ENCODE data around the gene MS4A14.
A peak's percentile ranks its signal among the peaks of the same experiment; 100 is the strongest.
"Not testable (repeated sequence)": the region's sequence is repeated elsewhere in the genome, so short reads cannot be mapped to it uniquely, and the experiment has no call there.

The MS4A14 gene, protein sequence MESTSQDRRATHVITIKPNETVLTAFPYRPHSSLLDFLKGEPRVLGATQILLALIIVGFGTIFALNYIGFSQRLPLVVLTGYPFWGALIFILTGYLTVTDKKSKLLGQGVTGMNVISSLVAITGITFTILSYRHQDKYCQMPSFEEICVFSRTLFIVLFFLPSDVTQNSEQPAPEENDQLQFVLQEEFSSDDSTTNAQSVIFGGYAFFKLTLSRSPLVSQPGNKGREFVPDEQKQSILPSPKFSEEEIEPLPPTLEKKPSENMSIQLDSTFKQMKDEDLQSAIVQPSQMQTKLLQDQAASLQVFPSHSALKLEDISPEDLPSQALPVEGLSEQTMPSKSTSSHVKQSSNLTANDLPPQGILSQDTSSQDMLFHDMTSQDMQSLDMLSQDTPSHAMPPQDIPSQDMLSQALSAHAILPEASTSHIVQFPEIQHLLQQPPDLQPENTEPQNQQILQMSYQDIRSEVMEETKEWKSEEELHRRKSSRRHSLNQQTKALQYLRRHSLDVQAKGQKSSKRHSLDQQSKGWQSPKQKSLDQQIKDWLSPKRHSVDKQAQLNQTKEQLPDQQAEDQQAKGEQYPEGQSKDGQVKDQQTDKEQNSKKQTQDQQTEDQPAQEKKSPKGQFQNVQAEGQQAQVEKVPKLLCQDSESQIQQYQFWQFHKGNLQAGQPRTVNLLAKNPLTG

DNA sequence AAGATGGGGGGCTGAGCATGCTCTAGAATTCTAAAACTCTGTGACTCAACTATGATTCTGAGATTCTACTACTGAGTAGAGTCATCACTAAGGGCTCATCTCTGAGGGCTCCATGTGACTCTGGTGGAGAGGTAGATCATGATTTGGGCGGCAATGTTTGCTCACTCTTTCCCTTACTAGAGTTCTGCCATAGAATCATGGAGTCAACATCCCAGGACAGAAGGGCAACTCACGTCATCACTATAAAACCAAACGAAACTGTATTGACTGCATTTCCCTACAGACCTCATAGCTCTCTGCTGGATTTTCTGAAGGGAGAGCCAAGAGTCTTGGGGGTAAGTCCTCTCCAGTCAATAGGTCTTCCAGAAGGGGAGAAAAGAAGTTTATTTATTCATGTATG lies at the start of gene MS4A14:
TSS of gene MS4A14 (plus strand) at position 78 of the 400 bp plus-strand sequence. CDS start at position 198, 120 bp downstream.
- no peak for DNase-seq

DNA sequence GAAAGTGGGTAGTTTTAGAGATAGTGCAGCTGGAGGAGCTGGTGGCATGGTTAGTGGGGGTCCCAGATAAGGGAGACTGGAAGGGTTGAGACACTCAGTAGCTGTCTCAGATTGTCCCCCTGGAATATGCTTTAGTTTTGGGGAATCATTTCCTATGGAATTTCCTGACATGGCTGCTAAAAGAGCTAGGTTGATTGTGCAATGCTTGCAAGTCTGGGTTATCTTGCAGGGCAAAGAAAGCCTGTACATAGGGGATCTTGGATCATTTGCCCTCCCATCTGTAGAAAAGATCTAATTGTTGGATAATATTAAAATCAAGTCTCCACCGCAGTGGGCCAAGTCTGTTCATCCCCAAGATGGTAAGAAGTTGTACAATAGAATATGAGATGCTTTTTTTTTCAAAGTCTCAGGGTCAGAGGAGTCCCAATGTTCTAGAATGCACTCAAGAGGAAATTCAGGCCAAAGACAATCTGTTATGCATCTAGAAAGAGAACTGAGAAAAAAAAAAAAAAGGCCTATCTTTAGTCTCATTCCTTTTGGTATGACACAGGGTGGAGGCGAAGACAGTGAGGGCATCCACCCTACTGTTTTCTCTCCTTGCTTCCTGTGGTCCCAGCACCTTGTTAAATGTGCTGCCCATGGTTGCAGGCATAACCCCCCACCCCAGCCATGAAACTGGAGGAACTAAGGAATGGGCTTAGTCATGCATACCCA lies 49.0 kb upstream of the MS4A14 start:
- no peak for DNase-seq

DNA sequence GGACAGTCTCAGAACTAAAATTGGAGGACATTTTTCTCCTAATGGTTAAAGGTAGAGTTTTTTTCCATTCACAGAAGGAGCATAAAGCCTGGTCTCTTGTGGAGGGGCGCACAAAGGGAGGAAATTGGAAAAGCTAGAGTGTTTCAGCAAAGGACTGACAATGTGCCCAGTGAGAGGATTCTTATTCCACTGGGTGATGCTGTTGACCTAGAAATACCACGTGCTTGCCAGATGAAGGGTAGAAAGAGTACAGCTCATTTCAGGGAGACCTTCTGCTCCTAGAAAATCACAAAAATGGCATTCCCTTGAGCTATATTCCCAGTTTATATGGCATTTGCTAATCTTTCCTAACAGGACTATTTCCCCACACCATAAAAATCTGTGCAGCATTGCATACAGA lies 48.1 kb upstream of the MS4A14 start:
- no peak for DNase-seq

DNA sequence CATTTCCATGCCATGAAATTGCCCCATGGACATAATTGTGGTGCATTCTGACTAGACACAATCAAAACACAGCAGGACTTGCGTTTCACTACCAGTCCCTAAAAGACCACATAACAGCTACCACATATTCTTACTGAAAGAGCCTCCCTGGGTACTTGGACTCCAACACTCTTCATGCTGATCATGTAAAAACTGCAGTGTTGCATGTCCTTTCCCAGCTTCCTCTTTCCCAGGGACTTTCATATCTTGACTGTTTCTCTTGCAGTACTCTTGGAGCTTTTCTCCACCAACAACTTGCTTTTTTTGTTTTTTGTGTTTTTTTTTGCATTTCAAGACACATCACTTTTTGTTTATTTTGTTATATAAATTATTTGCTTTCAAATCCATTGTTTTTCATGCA lies 46.3 kb upstream of the MS4A14 start:
- DNase-seq: no peak

DNA sequence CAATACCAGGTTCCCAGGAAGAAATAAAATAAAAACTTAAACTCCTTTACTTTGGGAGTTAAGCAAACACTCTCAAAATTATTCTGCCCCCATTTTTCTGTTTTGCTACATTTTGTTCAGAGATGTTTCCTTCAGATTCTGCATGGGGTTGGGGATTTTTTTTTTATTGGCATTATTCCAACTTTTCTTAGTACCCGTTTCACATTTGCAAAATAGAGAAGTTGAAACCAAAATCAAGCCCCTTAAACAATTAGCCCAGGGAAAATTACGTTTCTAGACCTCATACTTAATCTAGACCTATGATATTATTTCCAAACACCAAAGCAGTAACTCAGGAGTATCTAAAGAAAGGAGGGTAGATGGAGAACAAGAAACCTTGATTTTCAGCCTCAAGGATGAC lies 38.5 kb upstream of the MS4A14 start:
- DNase-seq: no peak

DNA sequence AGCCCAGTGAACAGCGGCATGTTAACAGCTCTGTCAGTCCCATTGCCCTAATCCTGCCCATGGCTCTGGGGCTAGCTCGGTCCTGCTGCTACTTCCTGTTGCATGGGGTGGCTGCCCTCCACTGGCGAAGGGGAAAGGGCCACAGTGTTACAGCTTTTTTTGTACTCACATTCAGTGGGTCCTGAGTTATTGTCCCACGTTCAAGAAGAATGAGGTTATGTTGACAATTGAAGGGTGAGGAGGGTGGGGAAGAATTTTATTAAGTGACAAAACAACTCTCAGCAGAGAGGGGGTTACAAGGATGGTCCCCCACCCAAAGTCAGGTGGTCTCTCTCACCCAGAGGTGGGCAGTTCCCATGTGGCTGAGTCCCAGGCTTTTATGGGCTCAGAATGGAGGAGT lies 35.6 kb upstream of the MS4A14 start:
- DNase-seq: no peak

DNA sequence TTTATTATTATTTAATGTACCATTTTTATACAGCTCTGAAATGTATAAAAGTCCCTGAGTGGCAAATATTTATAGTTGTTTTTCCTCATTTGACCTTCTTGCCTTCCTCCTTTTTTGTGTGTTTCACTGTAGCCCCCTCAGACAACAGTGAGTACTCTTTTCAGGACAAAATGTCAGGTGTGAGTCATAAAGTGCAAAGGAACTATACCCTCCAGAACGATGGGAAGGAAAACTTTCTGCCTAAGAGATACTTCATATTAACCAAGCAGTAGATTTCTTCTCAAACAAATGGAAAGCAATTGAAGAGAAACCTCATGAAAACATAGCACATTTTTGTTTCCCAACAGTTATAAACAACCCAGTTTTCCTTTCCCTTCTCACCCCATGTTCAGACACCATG lies 34.0 kb upstream of the MS4A14 start:
- DNase-seq: no peak

DNA sequence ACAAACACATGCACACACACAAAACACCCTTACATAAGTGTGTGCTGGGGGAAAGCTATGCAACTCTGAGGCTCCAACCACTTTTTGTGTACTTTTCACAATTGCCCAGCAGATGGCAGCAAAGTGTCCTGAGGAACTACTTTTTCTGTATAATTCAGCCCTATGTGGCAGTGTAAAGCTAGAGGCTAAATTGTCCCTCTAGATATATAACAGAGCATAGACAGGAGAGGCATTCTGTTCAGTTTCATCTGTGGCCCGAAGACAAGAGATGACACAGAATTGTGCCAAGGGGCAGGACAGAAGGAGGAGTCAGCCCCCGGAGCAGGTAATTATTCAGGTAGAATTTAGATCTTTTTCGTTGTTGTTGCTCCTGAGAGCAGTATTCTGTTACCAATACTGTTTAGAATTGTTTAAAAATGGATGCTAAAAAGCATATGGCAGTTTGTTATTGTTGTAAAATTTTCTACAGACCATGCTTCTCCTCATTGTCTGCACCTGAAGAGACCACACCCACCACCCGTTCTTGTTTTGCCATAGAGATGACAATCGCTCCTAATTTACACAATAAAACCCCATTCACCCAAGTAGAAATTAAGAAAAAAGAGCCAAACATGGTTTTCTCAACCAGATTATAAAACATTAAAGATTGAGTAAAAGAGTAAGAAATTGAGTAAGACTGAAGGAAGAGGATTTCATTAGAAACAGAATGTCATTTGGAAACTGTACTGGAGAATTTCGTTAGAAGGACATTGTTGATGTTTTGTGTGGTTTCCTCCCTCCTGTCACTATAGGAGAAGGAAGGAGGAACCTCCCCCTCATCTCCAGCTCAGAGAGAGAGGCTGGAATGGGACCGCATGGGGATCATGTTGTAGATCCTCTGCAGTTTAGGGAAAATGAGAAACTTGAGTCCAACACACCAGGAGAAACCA lies 32.5 kb upstream of the MS4A14 start:
- peak; percentile 44 for DNase-seq

DNA sequence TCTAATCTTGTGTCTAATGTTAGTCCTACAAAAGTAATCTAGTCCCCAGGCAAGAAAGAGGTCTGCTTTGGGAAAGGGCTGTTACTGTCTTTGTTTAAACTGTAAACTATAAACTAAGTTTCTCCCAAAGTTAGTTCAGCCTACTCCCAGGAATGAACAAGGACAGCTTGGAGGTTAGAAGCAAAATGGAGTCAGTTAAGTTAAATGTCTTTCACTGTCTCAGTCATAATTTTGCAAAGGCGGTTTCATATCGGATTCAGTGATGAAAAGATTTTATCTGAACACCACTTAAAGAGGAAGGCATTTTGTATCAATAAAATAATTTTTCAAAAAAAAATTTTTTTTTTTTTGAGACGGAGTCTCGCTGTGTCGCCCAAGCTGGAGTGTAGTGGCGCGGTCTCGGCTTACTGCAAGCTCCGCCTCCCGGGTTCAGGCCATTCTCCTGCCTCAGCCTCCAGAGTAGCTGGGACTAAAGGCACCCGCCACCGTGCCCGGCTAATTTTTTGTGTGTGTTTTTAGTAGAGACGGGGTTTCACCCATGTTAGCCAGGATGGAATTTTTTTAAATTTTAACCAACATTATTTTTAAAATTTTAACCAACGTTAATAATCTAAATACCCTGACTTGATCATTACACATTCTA lies 29.9 kb upstream of the MS4A14 start:
- not testable (repeated sequence) for DNase-seq

DNA sequence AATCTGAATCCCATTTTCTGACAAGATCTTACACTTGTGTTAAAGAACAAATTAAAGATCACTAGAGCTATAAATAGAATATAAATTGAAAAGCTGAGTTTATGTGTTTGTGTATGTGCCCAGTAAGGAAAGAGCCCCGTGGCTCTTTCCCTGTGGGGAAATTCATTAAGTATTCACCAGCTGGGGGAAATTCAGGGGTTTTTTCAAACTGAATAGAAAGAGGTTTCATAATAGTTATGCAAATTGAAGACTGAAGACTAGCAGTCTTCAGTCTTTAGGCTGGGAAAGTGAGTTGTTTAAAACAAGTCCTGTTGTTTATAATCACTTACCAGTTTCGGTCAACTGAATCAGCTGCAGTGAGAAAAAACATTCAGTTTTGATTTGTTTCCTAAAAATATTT lies 29.2 kb upstream of the MS4A14 start:
- no peak for DNase-seq

DNA sequence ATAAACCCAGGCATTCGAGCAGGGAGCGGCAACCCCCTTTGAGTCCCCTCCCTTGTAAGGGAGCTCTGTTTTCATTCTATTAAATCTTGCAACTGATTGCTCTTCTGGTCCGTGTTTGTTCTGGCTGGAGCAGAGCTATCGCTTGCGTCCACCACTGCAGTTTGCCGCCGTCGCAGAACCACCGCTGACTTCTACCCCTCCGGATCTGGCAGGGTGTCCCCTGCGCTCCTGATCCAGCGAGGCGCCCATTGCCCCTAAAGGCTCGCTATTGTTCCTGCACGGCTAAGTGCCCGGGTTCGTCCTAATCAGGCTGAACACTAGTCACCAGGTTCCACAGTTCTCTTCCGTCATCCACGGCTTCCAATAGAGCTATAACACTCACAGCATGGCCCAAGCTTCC lies 28.4 kb upstream of the MS4A14 start:
- DNase-seq: no peak

DNA sequence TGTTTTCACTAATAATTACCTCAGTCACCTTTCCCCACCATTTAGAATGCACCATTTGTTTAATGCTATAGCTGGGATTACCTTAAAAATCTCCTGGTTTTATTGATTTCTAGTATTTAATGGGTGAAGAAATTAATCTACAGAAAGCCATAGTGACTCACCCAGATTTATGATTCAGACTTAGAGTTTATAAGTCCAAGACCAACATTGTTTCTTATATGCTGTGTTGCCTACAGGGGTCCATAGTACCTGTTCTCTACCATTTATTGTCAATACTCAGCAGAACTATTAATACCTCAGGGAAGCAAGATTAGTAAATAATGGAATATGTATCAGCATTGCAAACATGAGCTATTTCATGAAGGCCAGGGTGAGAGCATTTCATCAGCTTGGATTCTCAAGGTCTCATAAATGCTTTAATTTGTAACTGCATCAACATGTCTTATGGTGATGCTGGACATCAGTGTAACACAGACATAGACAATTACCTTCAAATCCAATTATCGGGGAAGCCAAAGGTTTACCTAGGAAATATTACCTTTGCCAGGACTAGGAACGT lies 25.9 kb upstream of the MS4A14 start:
- no peak for DNase-seq

DNA sequence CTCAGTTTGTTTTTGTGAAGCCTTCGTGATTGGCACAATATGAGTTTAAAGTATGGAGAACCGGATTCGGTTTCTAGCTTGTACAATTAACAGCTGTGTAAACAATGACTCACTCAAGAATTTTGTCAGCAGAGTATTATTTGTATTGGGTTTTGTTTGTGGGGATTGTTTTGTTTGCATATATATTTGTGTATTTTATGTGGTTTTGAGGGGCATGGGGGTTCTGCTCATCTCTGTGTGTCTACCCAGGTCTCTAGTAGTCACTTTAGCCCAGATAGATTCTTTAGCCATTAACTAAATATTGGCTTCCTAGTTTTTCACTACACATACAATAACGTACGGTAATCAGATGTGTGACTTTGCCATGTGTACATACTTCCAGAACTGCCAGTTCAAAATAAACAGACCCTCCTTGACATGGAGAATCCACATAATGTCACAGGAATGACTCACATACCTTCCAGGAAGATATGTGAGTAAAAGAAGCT lies 25.4 kb upstream of the MS4A14 start:
- no peak for DNase-seq

DNA sequence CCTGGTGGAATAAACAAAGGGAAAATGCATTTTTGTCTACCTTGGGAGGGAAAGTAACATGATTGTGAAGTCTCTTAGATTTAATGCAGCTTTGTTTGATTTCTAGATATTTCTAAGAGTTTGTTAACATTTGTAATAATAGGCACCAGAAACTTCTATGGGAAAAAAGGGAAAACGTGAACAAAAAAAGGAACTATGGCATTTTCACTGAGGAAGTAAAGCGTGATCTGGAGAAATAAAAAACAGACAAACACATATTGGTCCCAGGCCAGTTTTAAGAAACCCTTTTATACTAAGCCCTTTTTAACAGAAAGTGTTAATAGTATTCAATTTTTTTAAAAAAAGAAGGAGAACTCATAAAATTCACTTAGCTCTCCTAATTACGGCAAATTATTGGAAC lies 24.9 kb upstream of the MS4A14 start:
- DNase-seq: no peak

DNA sequence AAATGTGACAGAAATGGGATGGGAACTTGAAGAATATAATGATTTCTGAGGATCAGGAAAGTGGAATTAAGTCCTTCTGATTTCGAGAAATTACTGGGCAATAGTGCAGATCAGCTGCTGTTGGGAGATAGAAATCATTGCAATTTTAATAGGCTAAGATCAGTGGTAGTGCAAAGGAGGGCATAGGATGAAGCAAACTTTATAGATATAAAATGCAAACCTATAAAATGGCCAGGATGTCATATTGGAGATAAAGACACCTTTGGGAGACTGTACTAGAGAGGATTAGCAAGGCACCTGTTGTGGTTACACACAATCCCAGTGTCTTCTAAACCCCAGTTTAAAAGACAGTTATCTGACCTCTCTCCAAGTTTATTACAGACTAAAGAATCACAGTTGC lies 24.4 kb upstream of the MS4A14 start:
- no peak for DNase-seq

DNA sequence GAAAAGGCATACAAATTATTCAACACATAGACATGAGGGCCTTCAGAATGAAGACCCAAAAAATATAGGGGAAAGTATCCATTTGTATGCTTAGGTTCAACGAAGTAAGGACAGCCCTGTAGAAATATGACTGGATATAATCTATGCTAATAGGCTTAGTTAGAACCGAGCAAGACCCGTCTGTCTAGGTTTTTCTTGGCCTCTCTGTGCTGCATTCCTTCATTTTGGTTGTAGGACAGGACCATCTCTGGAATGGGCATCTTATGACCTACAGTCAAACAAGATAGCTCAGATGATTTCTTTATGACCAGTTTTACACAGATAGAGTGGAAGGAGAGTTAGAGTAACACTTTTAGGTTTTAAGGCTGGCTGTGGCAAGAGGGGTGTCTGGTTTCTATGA lies 23.5 kb upstream of the MS4A14 start:
- no peak for DNase-seq

DNA sequence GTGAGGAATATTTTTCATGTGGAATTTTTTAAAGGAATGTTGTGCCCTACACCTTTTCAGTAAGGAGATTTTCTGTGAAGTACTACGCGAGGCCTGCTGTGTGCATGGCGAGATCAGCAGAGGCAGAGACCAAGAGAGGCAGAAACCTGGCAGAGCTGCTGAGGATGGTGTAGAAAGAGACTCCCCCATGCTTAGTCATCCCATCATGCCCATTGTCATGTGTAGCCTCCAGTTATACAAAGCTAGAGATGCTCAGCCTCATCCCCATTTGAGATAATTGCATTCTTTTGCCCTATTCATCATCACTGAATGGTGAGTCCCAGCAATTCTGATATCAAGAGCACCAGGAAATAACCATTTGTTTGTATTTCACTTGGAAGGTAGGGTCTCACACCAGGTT lies 20.9 kb upstream of the MS4A14 start:
- no peak for DNase-seq

DNA sequence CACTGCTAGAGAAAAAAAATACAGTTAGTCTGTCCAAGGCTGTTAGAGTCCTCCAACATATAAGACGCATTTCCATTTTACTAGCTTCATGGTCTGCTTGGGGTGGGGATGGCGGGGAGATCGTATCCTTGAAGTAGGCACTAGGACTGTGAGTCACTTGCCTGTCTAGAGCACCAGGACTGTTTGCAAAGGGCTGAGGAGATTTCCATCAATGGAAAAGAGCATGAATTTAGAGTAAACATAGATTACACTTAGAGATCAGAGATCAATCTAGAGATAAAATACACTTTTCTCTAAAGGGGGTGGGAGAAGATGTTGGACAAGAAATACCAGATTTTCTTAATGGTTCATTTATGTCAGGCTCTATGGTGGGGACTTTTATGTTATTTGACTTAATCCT lies 19.7 kb upstream of the MS4A14 start:
- DNase-seq: no peak

DNA sequence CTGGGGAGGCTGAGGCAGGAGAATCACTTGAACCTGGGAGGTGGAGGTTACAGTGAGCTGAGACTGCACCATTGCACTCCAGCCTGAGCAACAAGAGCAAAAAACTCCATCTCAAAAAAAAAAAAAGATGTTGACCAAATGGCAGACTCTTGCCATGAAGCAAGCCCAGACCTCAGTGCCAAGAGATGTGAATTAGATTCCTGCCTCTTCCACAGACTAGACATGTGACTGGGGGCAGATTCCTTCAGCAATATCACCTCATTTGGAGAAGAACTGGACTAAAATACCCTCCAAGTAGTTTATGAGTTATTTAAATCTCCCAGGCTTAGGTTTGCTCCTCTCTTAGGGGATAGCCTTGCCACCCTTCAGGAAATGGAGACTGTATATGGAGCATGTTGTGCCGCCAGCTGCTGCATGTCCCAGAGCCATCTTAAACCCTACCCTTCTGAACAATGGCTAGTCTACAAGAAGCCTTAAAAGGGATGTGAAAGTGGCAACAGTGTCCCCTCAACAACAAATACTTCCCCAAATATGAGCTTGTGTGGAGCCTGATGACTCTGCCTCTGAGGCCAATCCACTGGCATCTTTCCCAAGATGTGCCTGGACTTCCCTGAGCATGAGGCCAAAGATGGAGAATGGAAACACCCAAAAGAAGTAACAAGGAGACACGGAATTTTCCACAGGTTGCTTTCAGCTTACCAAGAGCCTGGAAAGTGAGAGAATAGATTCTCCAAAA lies 18.7 kb upstream of the MS4A14 start:
- DNase-seq: no peak

DNA sequence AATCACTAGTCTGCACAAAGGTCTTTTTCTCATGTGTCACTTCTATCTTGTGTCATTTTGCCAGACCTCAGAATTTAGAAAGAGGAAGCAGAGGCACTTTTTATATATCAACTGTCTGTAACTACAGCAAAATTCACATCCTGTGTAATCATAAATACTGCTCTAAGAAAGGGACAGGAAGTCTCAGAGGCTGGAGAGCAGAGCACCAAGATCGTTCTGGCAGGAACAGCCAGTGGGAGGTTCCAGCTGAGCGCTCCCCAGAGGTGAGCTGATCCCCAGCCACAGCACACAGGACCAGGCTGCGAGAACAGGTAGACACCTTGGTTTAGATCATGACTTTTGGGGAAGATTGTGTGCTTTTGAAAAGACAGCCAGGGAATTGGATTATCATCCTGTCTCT lies 17.9 kb upstream of the MS4A14 start, which contains the start of gene MS4A7:
TSS of gene MS4A7 (plus strand) at position 179 of the 400 bp plus-strand sequence. CDS start 4,610 bp downstream, outside the sequence.
- DNase-seq: no peak
